Right atrium auricular region (tissue), 2 donors: ENCODE results near the gene PCBP3. TPM values are rescaled to one million over a fixed set of nuclear protein-coding genes. Genes with fewer than 3 reads are reported as not detected.

Experiments used
- DNase-seq: peaks from one replicate; pipeline ENCODE4 v3.0.0-alpha.2; 2019; ENCODE audit warnings: low spot score
- H3K27ac ChIP-seq, 2 donors: fragments of 200-600 bp; sonication (generic); 1 replicate in 1 of 2; 2 replicates in 1 of 2; pipeline ENCODE4 v1.5.1; 2016 to 2019
- H3K27me3 ChIP-seq, 2 donors: fragments of 200-600 bp; sonication (generic); one replicate each; pipeline versions ENCODE4 v1.5.1 to v1.6.0; 2017 to 2019
- H3K36me3 ChIP-seq: fragments of 200-600 bp; sonication (generic); one replicate; pipeline ENCODE4 v1.5.1; 2016
- H3K4me1 ChIP-seq, 2 donors: fragments of 200-600 bp; sonication (generic); one replicate each; pipeline versions ENCODE4 v1.5.1 to v1.6.0; 2017 to 2019
- H3K4me3 ChIP-seq, 2 donors: fragments of 200-600 bp; sonication (generic); 1 replicate in 1 of 2; 2 replicates in 1 of 2; pipeline ENCODE4 v1.5.1; 2017 to 2019; ENCODE audit warnings: mild to moderate bottlenecking in 1 of 2, moderate library complexity in 1 of 2
- H3K9me3 ChIP-seq, 2 donors: fragments of 200-600 bp; sonication (generic); one replicate each; pipeline ENCODE4 v1.5.1; 2019
- CTCF ChIP-seq, 2 donors: fragments of 200-600 bp; sonication (generic); IDR thresholded peaks; one replicate each; pipeline ENCODE4 v1.5.1; 2019; ENCODE audit warnings: antibody characterized with exemption in 2 of 2
- total RNA-seq, 2 donors: library from RNA; depleted of rRNA; stranded (reverse); fragments of >200 nt; gene quantifications; one replicate each; pipeline ENCODE4 v1.1.0, GENCODE V29; 2016

Gene PCBP3
- total RNA-seq, 2 donors from 2014 or later, result 2.3 to 5.2 TPM

GRCh38 chr21:45860493-45861155 is 217.1 kb downstream of the PCBP3 start:
- Histone ChIP-seq H3K27ac (no peak overlapping the region), H3K36me3 (no peaks in the 10 kb centered on the region), H3K9me3 (no peaks in the 10 kb centered on the region), H3K27me3 (no peaks in the 10 kb centered on the region), H3K4me1 (no peaks in the 10 kb centered on the region), H3K4me3 (no peak overlapping the region)
- no peak for DNase-seq
- no peak for TF ChIP-seq CTCF (IDR thresholded peaks at IDR 0.05)

GRCh38 chr21:45861156-45861870 is 217.8 kb downstream of the PCBP3 start:
- DNase-seq, result no peak
- H3K4me1 ChIP-seq, result no peaks in the 10 kb centered on the region
- no peak overlapping the region for H3K27ac ChIP-seq
- no peaks in the 10 kb centered on the region for H3K9me3 ChIP-seq
- no peak overlapping the region for H3K4me3 ChIP-seq
- no peak for TF ChIP-seq CTCF (IDR thresholded peaks at IDR 0.05)
- H3K36me3 ChIP-seq, result no peaks in the 10 kb centered on the region
- no peaks in the 10 kb centered on the region for H3K27me3 ChIP-seq

- no peak overlapping the region for H3K4me3 ChIP-seq
- H3K27me3 ChIP-seq, result no peaks in the 10 kb centered on the region
- no peaks in the 10 kb centered on the region for H3K9me3 ChIP-seq
- DNase-seq, result no peak
- no peak for TF ChIP-seq CTCF (IDR thresholded peaks at IDR 0.05)
- no peaks in the 10 kb centered on the region for H3K4me1 ChIP-seq
- no peak overlapping the region for H3K27ac ChIP-seq
- H3K36me3 ChIP-seq, result no peaks in the 10 kb centered on the region
Observed at GRCh38 chr21:45862543-45863207, 219.2 kb downstream of the PCBP3 start.

GRCh38 chr21:45863267-45863666 is 219.7 kb downstream of the PCBP3 start:
- Histone ChIP-seq H3K4me3 (no peak overlapping the region), H3K9me3 (no peaks in the 10 kb centered on the region), H3K36me3 (no peaks in the 10 kb centered on the region), H3K4me1 (no peaks in the 10 kb centered on the region), H3K27me3 (no peaks in the 10 kb centered on the region), H3K27ac (no peak overlapping the region)
- DNase-seq, result no peak
- no peak for TF ChIP-seq CTCF (IDR thresholded peaks at IDR 0.05)

GRCh38 chr21:45863751-45864150 is 220.2 kb downstream of the PCBP3 start:
- Histone ChIP-seq H3K4me3 (no peak overlapping the region), H3K4me1 (no peaks in the 10 kb centered on the region), H3K27ac (no peak overlapping the region), H3K27me3 (no peaks in the 10 kb centered on the region), H3K9me3 (no peaks in the 10 kb centered on the region), H3K36me3 (no peaks in the 10 kb centered on the region)
- TF ChIP-seq CTCF (IDR thresholded peaks at IDR 0.05), result no peak
- DNase-seq, result no peak
